ENCODE data around the gene LDB1. TPM values are rescaled to one million over a fixed set of nuclear protein-coding genes. Genes with fewer than 3 reads are reported as not detected.

The LDB1 gene
- total RNA-seq = 81.8 and 90.1 TPM in 2 replicates

GRCh38 chr10:102120142-102120990, at the start of gene LDB1:
Gene LDB1 (minus strand): TSS chr10:102120368. CDS start chr10:102120110, 258 bp downstream.

GRCh38 chr10:102151774-102152544, 31.8 kb upstream of the LDB1 start, which contains the start of gene NOLC1:
Gene NOLC1 (plus strand): TSS chr10:102152389. CDS start chr10:102152411, 22 bp downstream.

GRCh38 chr10:102132563-102133372, 12.6 kb upstream of the LDB1 start, which contains the start of gene PPRC1:
Gene PPRC1 (plus strand): TSS chr10:102133040. CDS start chr10:102133069, 29 bp downstream.

GRCh38 chr10:102064868-102065560, 55.2 kb downstream of the LDB1 start, which contains the start of gene HPS6:
Gene HPS6 (plus strand): TSS chr10:102065349. CDS start chr10:102065475, 126 bp downstream.

Small RNA genes lying within 50 kb of the gene (small RNA-seq; reads per million reads assigned to genes)
- gene AL500527.1 (not detected), gene AL500527.2 (not detected)

Other genes starting within 250 kb of the LDB1 start
- 16.5 and 16.9 TPM in 2 replicates for gene ARMH3, start 64.2 kb downstream of the LDB1 start, total RNA-seq
- gene HPS6, start 55.0 kb downstream of the LDB1 start, total RNA-seq = 46.7 and 50.4 TPM in 2 replicates
- 35.5 and 42.5 TPM in 2 replicates for gene PPRC1, start 12.7 kb upstream of the LDB1 start, total RNA-seq
- gene NOLC1, start 32.0 kb upstream of the LDB1 start, total RNA-seq = 22.3 and 28.2 TPM in 2 replicates
- gene ELOVL3, start 105.9 kb upstream of the LDB1 start, total RNA-seq = 1.9 and 2.2 TPM in 2 replicates
- not detected in 2 replicates for gene PITX3, start 121.1 kb upstream of the LDB1 start, total RNA-seq
- 58.5 and 67.0 TPM in 2 replicates for gene GBF1, start 125.2 kb upstream of the LDB1 start, total RNA-seq